ENCODE measurements around the gene OR4K14. TPM values are rescaled to one million over a fixed set of nuclear protein-coding genes. Genes with fewer than 3 reads are reported as not detected.
"Not testable (repeated sequence)": the region's sequence is repeated elsewhere in the genome, so short reads cannot be mapped to it uniquely, and the experiment has no call there.

The OR4K14 gene
- total and polyA plus RNA-seq, 4 donors = not detected

- Histone ChIP-seq H3K9me3 (ENCODE audit: control insufficient read depth, insufficient read depth, low read length) (peaks cover 3% of the 10 kb centered on the region), H3K27me3 (ENCODE audit: control insufficient read depth, insufficient read depth, low read length) (no peaks in the 10 kb centered on the region)
- WGBS (ENCODE audit: insufficient coverage) = 79% methylated on average over 2 of the region's 2 CpGs
Measured at GRCh38 chr14:19993438-19993837, 25.7 kb downstream of the OR4K14 start.

GRCh38 chr14:19975291-19975690 is 43.8 kb downstream of the OR4K14 start, which contains the start of gene OR4K15:
Gene OR4K15 (plus strand): TSS chr14:19975591. CDS start chr14:19975591, 0 bp downstream.
- no peak within 1 kb of the TSS for H3K4me3 ChIP-seq (ENCODE audit: low read depth, low read length)
- no peaks in the 10 kb centered on the region for H3K4me1 ChIP-seq (ENCODE audit: control insufficient read depth, insufficient read depth, low read length)
- no peak for DNase-seq (ENCODE audit: low read depth in 4 of 6, low spot score in 6 of 6)
- peaks cover 2% of the 10 kb centered on the region for H3K9me3 ChIP-seq (ENCODE audit: control insufficient read depth, insufficient read depth, low read length)
- H3K27ac ChIP-seq (ENCODE audit: low read depth, low read length) = no peak within 1 kb of the TSS
- H3K27me3 ChIP-seq (ENCODE audit: control insufficient read depth, insufficient read depth, low read length) = no peaks in the 10 kb centered on the region
- WGBS (ENCODE audit: insufficient coverage) = 100% methylated on average over 1 of the region's 3 CpGs
- no peaks in the 10 kb centered on the region for H3K36me3 ChIP-seq (ENCODE audit: control insufficient read depth, insufficient read depth, low read length)

More at GRCh38 chr14:19993438-19993837, 25.7 kb downstream of the OR4K14 start:
- H3K36me3 ChIP-seq (ENCODE audit: control insufficient read depth, insufficient read depth, low read length) = no peaks in the 10 kb centered on the region
- no peaks in the 10 kb centered on the region for H3K4me1 ChIP-seq (ENCODE audit: control insufficient read depth, insufficient read depth, low read length)
- H3K27ac ChIP-seq (ENCODE audit: low read depth, low read length) = no peak overlapping the region
- DNase-seq (ENCODE audit: low read depth in 4 of 6, low spot score in 6 of 6) = no peak
- no peak overlapping the region for H3K4me3 ChIP-seq (ENCODE audit: low read depth, low read length)

GRCh38 chr14:19974844-19975243 is 44.3 kb downstream of the OR4K14 start:
- no CpG with 5 or more reads among the region's 1 CpG for WGBS (ENCODE audit: insufficient coverage)
- Histone ChIP-seq H3K4me3 (ENCODE audit: low read depth, low read length) (no peak overlapping the region), H3K36me3 (ENCODE audit: control insufficient read depth, insufficient read depth, low read length) (no peaks in the 10 kb centered on the region), H3K27me3 (ENCODE audit: control insufficient read depth, insufficient read depth, low read length) (no peaks in the 10 kb centered on the region), H3K4me1 (ENCODE audit: control insufficient read depth, insufficient read depth, low read length) (no peaks in the 10 kb centered on the region), H3K27ac (ENCODE audit: low read depth, low read length) (no peak overlapping the region), H3K9me3 (ENCODE audit: control insufficient read depth, insufficient read depth, low read length) (peaks cover 2% of the 10 kb centered on the region)
- DNase-seq (ENCODE audit: low read depth in 4 of 6, low spot score in 6 of 6) = no peak

- H3K9me3 ChIP-seq (ENCODE audit: control insufficient read depth, insufficient read depth, low read length); DNase-seq (ENCODE audit: low read depth in 4 of 6, low spot score in 6 of 6): not testable (repeated sequence)
- WGBS (ENCODE audit: insufficient coverage) = 25% methylated on average over 2 of the region's 2 CpGs
Measured at GRCh38 chr14:19969735-19970134, 49.4 kb downstream of the OR4K14 start.

More at GRCh38 chr14:19969735-19970134, 49.4 kb downstream of the OR4K14 start:
- H3K27ac ChIP-seq (ENCODE audit: low read depth, low read length); H3K4me3 ChIP-seq (ENCODE audit: low read depth, low read length); H3K27me3 ChIP-seq (ENCODE audit: control insufficient read depth, insufficient read depth, low read length); H3K4me1 ChIP-seq (ENCODE audit: control insufficient read depth, insufficient read depth, low read length); H3K36me3 ChIP-seq (ENCODE audit: control insufficient read depth, insufficient read depth, low read length): not testable (repeated sequence)

Other genes with a start within 250 kb of the OR4K14 start
- not detected for gene OR4M1, start 245.8 kb downstream of the OR4K14 start, total RNA-seq
- gene OR4M1, start 245.8 kb downstream of the OR4K14 start, polyA plus RNA-seq (ENCODE audit: insufficient read length in 2 of 2) = not detected
- not detected for gene OR4N2, start 215.5 kb downstream of the OR4K14 start, total RNA-seq
- gene OR4N2, start 215.5 kb downstream of the OR4K14 start, polyA plus RNA-seq (ENCODE audit: insufficient read length in 2 of 2) = not detected
- not detected for gene OR4K2, start 144.2 kb downstream of the OR4K14 start, total RNA-seq
- gene OR4K2, start 144.2 kb downstream of the OR4K14 start, polyA plus RNA-seq (ENCODE audit: insufficient read length in 2 of 2) = not detected
- not detected for gene OR4K5, start 98.7 kb downstream of the OR4K14 start, total RNA-seq
- not detected for gene OR4K5, start 98.7 kb downstream of the OR4K14 start, polyA plus RNA-seq (ENCODE audit: insufficient read length in 2 of 2)
- gene OR4K1, start 88.4 kb downstream of the OR4K14 start, total RNA-seq = not detected
- not detected for gene OR4K1, start 88.4 kb downstream of the OR4K14 start, polyA plus RNA-seq (ENCODE audit: insufficient read length in 2 of 2)
- gene OR4K15, start 43.7 kb downstream of the OR4K14 start, total RNA-seq = not detected
- gene OR4K15, start 43.7 kb downstream of the OR4K14 start, polyA plus RNA-seq (ENCODE audit: insufficient read length in 2 of 2) = not detected
- gene OR4Q2, start 17.1 kb downstream of the OR4K14 start, total RNA-seq = not detected
- not detected for gene OR4Q2, start 17.1 kb downstream of the OR4K14 start, polyA plus RNA-seq (ENCODE audit: insufficient read length in 2 of 2)
- gene OR4K13, start 16.7 kb upstream of the OR4K14 start, total RNA-seq = not detected
- not detected for gene OR4K13, start 16.7 kb upstream of the OR4K14 start, polyA plus RNA-seq (ENCODE audit: insufficient read length in 2 of 2)
- gene OR4L1, start 40.7 kb upstream of the OR4K14 start, total RNA-seq = not detected
- not detected for gene OR4L1, start 40.7 kb upstream of the OR4K14 start, polyA plus RNA-seq (ENCODE audit: insufficient read length in 2 of 2)
- not detected for gene OR4K17, start 91.4 kb upstream of the OR4K14 start, total RNA-seq
- under 1 TPM in 1 of 2 donors, not detected in 1; 0.06 TPM for gene OR4K17, start 91.4 kb upstream of the OR4K14 start, polyA plus RNA-seq (ENCODE audit: insufficient read length in 2 of 2)
- not detected for gene OR4N5, start 119.5 kb upstream of the OR4K14 start, total RNA-seq
- gene OR4N5, start 119.5 kb upstream of the OR4K14 start, polyA plus RNA-seq (ENCODE audit: insufficient read length in 2 of 2) = not detected
- not detected for gene OR11G2, start 171.6 kb upstream of the OR4K14 start, total RNA-seq
- gene OR11G2, start 171.6 kb upstream of the OR4K14 start, polyA plus RNA-seq (ENCODE audit: insufficient read length in 2 of 2) = under 1 TPM in 1 of 2 donors, not detected in 1; 0.05 TPM
- gene OR11H6, start 204.4 kb upstream of the OR4K14 start, total RNA-seq = not detected
- gene OR11H6, start 204.4 kb upstream of the OR4K14 start, polyA plus RNA-seq (ENCODE audit: insufficient read length in 2 of 2) = not detected
- not detected for gene OR11H7, start 209.7 kb upstream of the OR4K14 start, total RNA-seq
- gene OR11H7, start 209.7 kb upstream of the OR4K14 start, polyA plus RNA-seq (ENCODE audit: insufficient read length in 2 of 2) = under 1 TPM; 0.27 to 0.33 TPM
- gene OR11H4, start 220.0 kb upstream of the OR4K14 start, total RNA-seq = not detected
- not detected for gene OR11H4, start 220.0 kb upstream of the OR4K14 start, polyA plus RNA-seq (ENCODE audit: insufficient read length in 2 of 2)